Activated CD4-positive, alpha-beta T cell treated with anti-CD3 and anti-CD28 coated beads, Interleukin-10, Interleukin-2, amounts not matched to agents 100 ng/mL and 50 ng/mL, durations not matched to agents 16 hours and 8 hours (primary cell): Measurements from ENCODE around the gene SUPT16H.
"Not testable (repeated sequence)": the region's sequence is repeated elsewhere in the genome, so short reads cannot be mapped to it uniquely, and the experiment has no call there.

Source experiments
- DNase-seq: peaks from one replicate; pipeline ENCODE4 v3.0.0-alpha.2; 2020

The SUPT16H gene

GRCh38 chr14:21356511-21356910, 27.3 kb downstream of the SUPT16H start:
- DNase-seq = no peak

DNA sequence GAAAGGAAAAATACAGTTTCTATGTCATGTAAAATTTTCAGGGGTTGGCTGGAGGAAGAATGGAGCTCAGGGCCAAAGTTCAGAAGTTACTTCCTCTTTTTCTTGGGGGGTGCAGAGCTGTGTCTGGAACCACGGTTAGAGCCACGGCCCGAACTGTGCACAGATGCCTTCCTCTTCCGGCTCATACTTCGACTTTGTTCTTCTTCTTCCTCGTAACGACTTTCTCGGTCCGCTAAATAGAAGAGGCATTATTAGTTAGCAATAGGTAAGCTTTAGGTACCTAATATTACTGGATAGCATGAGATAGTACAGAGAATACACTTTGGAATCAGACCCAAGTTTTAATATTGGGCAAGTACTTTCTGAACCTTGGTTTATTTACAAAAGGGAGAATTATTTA, 31.2 kb downstream of the SUPT16H start:
- DNase-seq = no peak

DNA sequence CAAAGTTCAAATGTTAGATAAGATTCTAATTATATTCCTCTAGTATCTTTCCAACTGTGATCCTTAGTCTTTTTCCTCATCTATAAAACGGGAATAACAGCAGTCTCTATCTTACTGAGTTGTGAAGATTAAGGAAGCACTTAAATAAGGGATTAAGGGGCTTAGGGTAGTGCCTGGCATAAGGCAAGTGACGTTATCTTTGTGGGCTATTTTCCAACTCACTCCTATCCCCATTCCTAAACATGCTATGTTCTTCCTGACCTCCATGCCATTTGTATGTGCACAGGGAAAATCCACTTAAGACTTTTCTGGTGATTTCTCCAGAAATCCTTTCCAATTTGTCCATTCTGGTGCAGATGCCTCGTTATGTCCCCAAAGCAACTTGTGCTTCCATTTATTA, 33.3 kb downstream of the SUPT16H start:
- DNase-seq = no peak

GRCh38 chr14:21347201-21347600, 36.6 kb downstream of the SUPT16H start:
- DNase-seq = no peak

DNA sequence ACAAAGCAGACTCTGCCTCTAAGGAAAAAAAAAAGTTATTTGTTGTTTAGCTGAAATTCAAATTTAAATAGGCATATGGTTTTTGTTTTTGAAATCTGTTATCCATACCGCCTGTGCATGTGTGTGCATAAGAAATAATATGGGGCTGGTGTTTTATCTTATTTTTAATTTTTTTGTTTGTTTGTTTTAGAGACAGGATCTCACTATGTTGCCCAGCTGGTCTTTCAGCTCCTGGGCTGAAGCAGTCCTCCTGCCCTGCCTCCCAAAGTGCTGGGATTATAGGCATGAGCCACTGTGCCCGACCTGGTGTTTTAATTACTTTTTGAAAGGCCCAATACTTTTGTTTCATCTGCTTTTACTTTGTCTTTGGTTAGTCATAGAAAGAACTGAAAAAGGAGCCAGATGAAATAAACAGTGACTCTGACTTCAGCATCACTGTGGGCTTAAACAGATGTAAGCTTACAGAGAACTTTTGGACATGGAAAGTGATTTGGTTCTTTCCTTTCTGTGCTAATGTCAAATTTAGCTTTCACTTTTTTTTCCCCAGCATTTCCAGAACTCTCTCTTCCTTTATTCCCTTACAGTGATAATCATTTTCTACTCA, 37.2 kb downstream of the SUPT16H start:
- DNase-seq = no peak

GRCh38 chr14:21343035-21343794, 40.6 kb downstream of the SUPT16H start:
- no peak for DNase-seq

DNA sequence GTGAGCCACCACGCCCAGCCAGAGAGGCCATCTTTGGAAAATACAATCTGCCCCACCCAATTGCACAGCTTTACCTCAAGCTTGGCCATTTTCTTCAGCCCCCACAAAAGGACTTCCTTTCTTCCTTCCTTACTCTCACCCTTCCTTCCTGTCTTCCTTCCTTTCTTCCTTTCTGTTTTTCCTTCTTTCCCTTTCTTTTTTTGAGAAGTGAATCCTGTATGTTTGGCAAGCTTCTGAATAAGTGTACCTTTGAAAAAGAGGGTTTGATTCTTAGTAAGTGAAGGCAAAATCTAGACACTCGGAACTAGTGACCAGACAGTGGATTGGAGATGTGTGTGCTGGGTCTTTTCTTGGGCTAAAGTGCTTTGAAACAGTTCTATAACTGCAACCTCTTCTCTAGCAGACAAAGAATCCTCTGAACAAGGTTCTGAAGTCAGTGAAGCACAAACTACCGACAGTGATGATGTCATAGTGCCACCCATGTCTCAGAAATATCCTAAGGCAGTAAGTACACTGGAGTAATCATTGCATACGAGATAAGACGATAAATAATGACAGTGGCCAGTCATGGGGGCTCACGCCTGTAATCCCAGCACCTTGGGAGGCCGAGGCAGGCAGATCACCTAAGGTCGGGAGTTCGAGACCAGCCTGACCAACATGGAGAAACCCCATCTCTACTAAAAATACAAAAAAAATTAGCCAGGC, 49.5 kb downstream of the SUPT16H start:
- no peak for DNase-seq

DNA sequence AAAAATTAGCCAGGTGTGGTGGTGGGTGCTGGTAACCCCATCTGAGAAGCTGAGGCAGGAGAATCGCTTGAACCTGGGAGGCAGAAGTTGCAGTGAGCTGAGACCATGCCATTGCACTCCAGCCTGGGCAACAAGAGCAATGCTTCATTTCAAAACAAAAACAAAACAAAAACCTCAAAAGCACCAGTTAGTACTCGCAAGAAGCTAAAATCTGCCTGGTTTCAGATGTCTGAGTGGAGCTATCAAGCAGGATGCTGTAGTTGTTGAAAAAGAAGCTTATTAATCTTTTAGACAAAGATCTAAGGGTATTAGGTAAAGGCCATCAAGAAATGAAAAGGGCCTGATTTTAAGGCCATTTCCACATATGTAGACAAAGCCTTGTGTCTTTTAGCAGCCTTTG, 50.9 kb downstream of the SUPT16H start:
- no peak for DNase-seq

DNA sequence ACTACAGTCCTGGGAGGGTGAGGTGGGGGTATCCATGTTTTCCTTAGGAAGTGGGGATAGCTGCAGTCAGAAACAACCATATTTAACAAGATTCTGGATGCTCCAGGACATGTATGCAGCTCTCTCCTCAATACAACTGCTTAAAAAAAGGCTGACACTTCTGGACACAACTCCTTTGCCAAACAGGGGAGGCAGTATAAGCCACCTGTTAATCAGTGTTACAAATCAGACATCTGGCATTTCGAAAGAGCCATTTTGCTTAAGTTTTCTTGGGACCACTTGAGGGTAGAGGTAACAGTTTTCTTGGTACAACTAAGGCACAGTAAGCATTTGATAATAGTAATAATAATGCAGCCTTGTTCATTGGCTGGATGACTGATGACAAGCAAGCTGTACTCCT, 56.8 kb downstream of the SUPT16H start:
- no peak for DNase-seq

DNA sequence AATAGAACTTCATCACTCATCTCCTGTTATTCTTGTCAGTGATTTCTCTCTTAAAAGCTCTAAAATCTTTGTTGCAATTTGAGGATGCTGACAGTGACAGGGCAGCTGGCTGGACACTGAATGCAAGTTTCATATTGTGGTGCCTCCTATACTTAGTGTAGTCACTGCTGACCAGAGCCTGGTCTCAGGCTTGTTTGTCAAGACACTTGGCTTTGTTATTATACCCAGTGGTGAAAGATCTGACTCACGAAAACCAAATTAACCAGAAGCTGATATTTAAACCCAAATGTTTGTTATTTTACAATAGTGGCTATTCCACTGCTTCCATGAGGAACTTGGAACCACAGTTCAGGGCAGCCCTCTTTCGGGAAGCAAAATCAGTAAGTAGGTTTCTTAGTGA, 61.1 kb downstream of the SUPT16H start:
- no peak for DNase-seq

DNA sequence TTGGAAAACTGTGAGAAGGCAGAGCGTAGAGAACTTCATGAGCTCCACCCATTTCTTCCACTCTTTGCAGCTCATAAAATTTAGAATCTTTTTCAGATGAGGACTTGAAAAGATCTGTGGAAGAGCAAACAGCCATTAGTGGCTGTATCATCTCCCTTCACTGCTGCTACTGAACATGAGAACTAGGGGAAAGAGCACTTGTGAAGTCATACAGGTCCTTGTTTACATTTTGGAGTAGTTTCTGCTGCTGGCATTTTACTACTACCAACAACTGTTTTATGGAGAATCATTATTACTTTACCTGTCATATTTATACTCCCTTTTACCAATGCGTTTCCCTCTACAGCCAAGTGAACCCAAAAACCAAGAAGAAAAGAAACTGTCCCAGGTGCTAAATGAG, 62.9 kb downstream of the SUPT16H start:
- DNase-seq = no peak

DNA sequence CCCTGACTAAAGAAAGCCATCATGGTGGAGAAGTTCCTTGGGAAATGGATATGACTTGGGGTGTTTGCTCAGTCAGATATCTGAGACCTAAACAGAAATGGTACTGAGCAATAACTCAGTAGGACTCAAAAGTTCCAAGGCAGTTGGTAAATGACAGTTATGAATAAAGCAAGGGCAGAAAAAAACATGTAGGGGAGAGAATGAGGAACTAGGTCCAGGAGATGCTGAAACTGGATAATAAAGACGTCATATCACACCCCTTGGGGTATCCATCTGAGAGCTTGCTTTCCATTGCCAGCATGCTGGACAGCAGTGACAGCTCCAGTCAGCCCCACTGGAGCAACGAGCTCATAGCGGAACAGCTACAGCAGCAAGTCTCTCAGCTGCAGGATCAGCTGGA, 66.4 kb downstream of the SUPT16H start:
- DNase-seq = no peak

GRCh38 chr14:21313512-21313911, 70.3 kb downstream of the SUPT16H start:
- no peak for DNase-seq

DNA sequence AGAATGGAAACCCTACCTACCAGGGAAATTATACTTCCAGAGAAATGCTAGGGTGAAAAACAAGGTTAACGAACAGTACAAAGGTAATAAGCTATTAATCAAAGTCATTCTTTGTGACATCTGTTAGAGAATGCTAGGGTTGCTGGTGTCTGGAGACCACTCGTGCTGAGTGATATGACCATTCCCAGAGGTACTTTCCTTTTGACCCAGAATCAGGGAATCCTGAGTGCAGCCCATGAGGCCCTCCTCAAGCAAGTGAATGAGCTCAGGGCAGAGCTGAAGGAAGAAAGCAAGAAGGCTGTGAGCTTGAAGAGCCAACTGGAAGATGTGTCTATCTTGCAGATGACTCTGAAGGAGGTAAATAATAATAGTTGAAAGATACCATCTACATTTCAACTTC, 72.2 kb downstream of the SUPT16H start:
- no peak for DNase-seq

DNA sequence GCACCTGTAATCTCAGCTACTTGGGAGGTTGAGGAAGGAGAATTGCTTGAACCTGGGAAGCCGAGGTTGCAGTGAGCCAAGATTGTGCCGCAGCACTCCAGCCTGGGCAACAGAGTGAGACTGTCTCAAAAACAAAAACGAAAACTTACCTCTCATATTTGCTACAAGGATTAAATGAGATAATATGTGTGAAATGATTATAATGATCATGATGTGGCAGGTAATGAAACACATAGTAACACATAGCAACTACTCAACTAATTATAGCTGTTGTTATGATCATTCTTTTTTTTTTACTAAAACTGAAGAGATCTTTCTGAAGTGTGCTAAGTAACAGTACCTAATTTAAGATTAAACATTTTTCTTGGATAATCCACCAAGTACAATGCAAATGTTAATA, 73.9 kb downstream of the SUPT16H start:
- DNase-seq = no peak

DNA sequence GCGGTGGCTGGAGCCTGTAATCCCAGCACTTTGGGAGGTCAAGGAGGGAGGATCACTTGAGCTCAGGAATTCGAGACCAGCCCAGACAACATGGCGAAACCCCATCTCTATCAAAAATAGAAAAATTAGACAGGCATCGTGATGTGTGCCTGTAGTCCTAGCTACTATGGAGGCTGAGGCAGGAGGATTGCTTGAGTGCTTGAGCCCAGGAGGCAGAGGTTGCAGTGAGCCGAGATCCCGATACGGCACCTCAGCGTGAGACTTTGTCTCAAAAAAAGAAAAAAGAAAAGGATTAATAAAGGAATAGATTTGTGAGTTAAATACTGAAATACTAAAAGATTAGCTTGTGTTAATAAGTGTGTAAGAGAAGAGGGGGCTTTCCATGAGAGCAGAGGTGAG, 74.6 kb downstream of the SUPT16H start:
- DNase-seq = no peak

GRCh38 chr14:21308479-21309237, 75.2 kb downstream of the SUPT16H start:
- DNase-seq = peak; percentile 91

- no peak for DNase-seq
These were observed 75.7 kb downstream of the SUPT16H start for GRCh38 chr14:21308132-21308478.

GRCh38 chr14:21307637-21308036, 76.2 kb downstream of the SUPT16H start:
- DNase-seq = no peak

GRCh38 chr14:21302836-21303140, 81.0 kb downstream of the SUPT16H start:
- not testable (repeated sequence) for DNase-seq

DNA sequence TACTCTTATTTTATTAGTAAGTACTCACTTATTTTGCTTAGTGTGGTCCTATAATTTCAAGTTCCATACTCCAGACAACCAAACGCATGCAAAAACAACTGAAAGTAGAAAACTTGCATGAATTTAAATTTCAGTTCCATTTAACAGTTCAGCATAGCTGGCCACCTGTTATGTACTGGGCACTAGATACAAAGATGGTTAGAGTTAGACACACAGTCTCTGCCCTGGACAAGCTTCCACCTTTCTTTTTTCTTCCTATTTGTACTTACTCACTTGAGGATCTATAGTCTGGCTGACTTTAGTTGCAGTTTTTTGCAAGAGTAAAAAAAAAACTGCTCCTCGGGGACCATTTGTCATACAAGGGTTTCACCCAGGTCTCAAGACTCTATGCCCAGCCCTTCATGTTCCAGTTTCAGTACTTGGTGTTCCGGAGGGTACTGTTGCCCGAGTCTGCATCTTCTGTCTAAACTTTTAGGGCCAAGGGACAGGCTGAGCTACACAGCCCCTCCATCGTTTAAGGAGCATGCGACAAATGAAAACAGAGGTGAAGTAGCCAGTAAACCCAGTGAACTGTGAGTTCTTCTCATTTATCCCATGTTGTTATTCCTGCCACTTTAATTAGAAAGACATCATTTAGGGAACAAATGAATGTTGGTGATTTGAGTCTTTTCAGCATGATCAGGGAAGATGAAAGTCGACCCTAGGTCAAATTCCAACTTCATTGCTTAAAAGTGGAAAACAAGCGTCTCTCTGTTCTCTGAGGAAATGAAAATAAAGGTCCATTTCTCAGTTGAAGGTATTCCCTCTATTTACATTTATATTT, 81.6 kb downstream of the SUPT16H start:
- no peak for DNase-seq
